Osteocyte (in vitro differentiated cells): ENCODE results near the gene PCDHGA2. TPM values are rescaled to one million over a fixed set of nuclear protein-coding genes. Genes with fewer than 3 reads are reported as not detected.
"Not testable (repeated sequence)": the region's sequence is repeated elsewhere in the genome, so short reads cannot be mapped to it uniquely, and the experiment has no call there.

ENCODE experiments used
- DNase-seq: peaks from one replicate; pipeline ENCODE4 v3.0.0; 2021; ENCODE audit warnings: mixed read lengths; ENCODE audit not compliant: unreplicated experiment; ENCODE audit errors: extremely low spot score
- H3K27ac Mint-ChIP-seq: one replicate; pipeline ENCODE4 v1.8.0; 2021; ENCODE audit warnings: mild to moderate bottlenecking, mixed read lengths; ENCODE audit not compliant: unreplicated experiment
- H3K27me3 Mint-ChIP-seq: one replicate; pipeline ENCODE4 v1.8.0; 2021; ENCODE audit warnings: mixed read lengths; ENCODE audit not compliant: unreplicated experiment
- H3K36me3 Mint-ChIP-seq: one replicate; pipeline ENCODE4 v1.8.0; 2021; ENCODE audit warnings: mixed read lengths; ENCODE audit not compliant: unreplicated experiment
- H3K4me1 Mint-ChIP-seq: one replicate; pipeline ENCODE4 v1.8.0; 2021; ENCODE audit warnings: mixed read lengths; ENCODE audit not compliant: unreplicated experiment
- H3K4me3 Mint-ChIP-seq: one replicate; pipeline ENCODE4 v1.8.0; 2021; ENCODE audit warnings: mild to moderate bottlenecking, moderate library complexity, mixed read lengths; ENCODE audit not compliant: unreplicated experiment
- H3K9me3 Mint-ChIP-seq: one replicate; pipeline ENCODE4 v1.8.0; 2021; ENCODE audit warnings: mixed read lengths; ENCODE audit not compliant: unreplicated experiment
- total RNA-seq: library from RNA; stranded (reverse); gene quantifications from 2 replicates; pipeline ENCODE4 v1.2.1, GENCODE V29; 2021
- TF ChIP-seq, protein P1 (sequence below): fragments of 200-600 bp; sonication (generic); IDR thresholded peaks from 2 replicates; pipeline ENCODE4 v1.5.0; 2021; ENCODE audit warnings: antibody characterized with exemption, mild to moderate bottlenecking, moderate library complexity

PCDHGA2 gene
- total RNA-seq, 1 donor from 2014 or later = not detected

DNA sequence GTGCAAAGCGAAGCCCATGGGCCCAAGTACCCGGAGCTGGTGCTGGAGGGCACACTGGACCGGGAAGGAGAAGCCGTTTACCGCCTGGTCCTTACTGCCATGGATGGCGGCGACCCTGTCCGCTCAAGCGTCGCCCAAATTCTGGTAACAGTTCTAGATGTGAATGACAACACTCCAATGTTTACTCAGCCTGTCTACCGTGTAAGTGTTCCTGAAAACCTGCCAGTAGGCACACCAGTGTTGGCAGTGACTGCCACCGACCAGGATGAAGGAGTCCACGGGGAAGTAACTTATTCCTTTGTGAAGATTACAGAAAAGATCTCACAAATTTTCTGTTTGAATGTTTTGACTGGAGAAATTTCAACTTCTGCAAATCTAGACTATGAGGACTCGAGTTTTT is 36.1 kb downstream of the PCDHGA2 start:
- H3K4me3 Mint-ChIP-seq = no peak overlapping the region

DNA sequence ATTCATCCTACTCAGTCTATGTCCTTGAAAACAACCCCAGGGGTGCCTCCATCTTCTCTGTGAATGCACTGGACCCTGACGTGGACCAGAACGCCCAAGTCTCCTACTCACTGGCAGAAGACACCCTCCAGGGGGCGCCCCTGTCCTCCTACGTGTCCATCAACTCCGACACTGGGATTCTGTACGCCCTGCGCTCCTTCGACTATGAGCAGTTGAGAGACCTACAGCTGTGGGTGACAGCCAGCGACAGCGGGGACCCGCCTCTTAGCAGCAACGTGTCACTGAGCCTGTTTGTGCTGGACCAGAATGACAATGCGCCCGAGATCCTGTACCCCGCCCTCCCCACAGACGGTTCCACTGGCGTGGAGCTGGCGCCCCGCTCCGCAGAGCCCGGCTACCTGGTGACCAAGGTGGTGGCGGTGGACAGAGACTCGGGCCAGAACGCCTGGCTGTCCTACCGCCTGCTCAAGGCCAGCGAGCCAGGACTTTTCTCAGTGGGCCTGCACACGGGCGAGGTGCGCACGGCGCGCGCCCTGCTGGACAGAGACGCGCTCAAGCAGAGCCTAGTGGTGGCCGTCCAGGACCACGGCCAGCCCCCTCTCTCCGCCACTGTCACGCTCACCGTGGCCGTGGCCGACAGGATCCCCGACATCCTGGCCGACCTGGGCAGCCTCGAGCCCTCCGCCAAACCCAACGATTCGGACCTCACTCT is 37.0 kb downstream of the PCDHGA2 start:
- not testable (repeated sequence) for DNase-seq, H3K4me1 Mint-ChIP-seq, H3K27ac Mint-ChIP-seq, H3K4me3 Mint-ChIP-seq, H3K27me3 Mint-ChIP-seq, H3K36me3 Mint-ChIP-seq
- H3K9me3 Mint-ChIP-seq = peaks cover 35% of the 10 kb centered on the region

More for the DNA sequence above, 36.1 kb downstream of the PCDHGA2 start:
- TF ChIP-seq, protein P1, sequence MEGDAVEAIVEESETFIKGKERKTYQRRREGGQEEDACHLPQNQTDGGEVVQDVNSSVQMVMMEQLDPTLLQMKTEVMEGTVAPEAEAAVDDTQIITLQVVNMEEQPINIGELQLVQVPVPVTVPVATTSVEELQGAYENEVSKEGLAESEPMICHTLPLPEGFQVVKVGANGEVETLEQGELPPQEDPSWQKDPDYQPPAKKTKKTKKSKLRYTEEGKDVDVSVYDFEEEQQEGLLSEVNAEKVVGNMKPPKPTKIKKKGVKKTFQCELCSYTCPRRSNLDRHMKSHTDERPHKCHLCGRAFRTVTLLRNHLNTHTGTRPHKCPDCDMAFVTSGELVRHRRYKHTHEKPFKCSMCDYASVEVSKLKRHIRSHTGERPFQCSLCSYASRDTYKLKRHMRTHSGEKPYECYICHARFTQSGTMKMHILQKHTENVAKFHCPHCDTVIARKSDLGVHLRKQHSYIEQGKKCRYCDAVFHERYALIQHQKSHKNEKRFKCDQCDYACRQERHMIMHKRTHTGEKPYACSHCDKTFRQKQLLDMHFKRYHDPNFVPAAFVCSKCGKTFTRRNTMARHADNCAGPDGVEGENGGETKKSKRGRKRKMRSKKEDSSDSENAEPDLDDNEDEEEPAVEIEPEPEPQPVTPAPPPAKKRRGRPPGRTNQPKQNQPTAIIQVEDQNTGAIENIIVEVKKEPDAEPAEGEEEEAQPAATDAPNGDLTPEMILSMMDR = no peak
- Mint-ChIP-seq H3K27ac (no peak overlapping the region), H3K4me1 (no peaks in the 10 kb centered on the region), H3K27me3 (no peaks in the 10 kb centered on the region), H3K9me3 (peaks cover 29% of the 10 kb centered on the region), H3K36me3 (no peaks in the 10 kb centered on the region)
- peak; percentile 80 for DNase-seq

DNA sequence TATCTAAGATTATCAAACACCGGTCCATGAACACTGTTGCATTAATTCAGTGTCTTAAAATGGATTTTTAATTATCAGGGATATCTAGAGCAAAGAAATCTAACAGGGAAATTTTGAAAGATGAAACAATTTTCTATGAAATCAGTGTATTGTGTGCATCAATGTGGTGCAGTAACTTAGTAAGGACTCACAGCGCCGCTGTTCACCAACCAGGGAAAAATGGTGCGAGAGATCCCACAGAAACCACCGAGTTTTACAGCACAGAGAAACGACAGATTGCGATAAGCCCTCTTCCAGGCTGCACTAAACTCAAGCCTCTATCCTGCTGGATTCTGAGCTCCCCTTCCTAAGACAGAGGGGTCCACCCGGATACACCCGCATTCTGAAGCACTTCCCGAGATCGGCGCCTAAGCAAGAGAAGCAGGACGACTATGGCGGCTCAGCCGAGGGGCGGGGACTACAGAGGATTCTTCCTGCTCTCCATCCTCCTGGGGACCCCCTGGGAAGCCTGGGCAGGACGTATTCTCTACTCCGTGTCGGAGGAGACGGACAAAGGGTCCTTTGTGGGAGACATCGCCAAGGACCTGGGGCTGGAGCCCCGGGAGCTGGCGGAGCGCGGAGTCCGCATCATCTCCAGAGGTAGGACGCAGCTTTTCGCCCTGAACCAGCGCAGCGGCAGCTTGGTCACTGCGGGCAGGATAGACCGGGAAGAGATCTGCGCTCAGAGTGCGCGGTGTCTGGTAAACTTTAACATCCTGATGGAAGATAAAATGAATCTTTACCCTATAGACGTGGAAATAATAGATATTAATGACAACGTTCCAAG is 44.1 kb downstream of the PCDHGA2 start, which contains the start of gene PCDHGA7:
PCDHGA7 (plus strand) TSS at position 274 of the 826 bp plus-strand sequence; CDS start at position 432, 158 bp downstream.
- Mint-ChIP-seq H3K9me3 (peaks cover 28% of the 10 kb centered on the region), H3K27ac (no peak within 1 kb of the TSS)

DNA sequence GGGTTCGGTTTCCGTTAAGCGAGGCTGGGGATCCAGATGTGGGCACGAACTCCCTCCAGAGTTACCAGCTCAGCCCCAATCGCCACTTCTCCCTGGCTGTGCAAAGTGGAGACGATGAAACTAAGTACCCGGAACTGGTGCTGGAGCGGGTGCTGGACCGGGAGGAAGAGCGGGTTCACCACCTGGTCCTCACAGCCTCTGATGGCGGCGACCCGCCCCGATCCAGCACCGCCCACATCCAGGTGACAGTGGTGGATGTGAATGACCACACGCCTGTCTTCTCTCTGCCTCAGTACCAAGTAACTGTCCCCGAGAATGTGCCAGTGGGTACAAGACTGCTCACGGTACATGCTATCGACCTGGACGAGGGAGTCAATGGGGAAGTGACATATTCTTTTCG is 44.8 kb downstream of the PCDHGA2 start:
- TF ChIP-seq, protein P1 = no peak
- Mint-ChIP-seq H3K4me1 (no peaks in the 10 kb centered on the region), H3K36me3 (peaks cover under 1% of the 10 kb centered on the region), H3K4me3 (no peak overlapping the region), H3K27me3 (no peaks in the 10 kb centered on the region), H3K9me3 (peaks cover 30% of the 10 kb centered on the region), H3K27ac (no peak overlapping the region)
- DNase-seq = no peak

More for the DNA sequence above, 44.1 kb downstream of the PCDHGA2 start, which contains the start of gene PCDHGA7:
- Mint-ChIP-seq H3K4me3 (no peak within 1 kb of the TSS), H3K27me3 (no peaks in the 10 kb centered on the region), H3K36me3 (no peaks in the 10 kb centered on the region), H3K4me1 (no peaks in the 10 kb centered on the region)
- DNase-seq = no peak
- TF ChIP-seq, protein P1 = no peak

DNA sequence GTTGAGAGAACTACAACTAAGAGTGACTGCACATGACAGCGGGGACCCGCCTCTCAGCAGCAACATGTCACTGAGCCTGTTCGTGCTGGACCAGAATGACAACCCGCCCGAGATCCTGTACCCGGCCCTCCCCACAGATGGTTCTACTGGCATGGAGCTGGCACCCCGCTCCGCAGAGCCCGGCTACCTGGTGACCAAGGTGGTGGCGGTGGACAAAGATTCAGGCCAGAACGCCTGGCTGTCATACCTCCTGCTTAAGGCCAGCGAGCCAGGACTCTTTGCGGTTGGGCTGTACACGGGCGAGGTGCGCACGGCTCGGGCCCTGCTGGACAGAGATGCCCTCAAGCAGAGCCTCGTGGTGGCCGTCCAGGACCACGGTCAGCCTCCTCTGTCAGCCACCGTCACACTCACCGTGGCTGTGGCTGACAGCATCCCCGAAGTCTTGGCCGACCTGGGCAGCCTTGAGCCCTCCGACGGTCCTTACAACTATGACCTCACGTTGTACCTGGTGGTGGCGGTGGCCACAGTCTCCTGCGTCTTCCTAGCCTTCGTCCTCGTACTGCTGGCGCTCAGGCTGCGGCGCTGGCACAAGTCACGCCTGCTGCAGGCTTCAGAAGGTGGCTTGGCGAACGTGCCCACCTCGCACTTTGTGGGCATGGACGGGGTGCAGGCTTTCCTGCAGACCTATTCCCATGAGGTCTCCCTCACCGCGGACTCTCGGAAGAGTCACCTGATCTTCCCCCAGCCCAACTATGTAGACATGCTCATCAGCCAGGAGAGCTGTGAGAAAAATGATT is 46.1 kb downstream of the PCDHGA2 start:
- H3K27ac Mint-ChIP-seq = no peak overlapping the region
- peaks cover 25% of the 10 kb centered on the region for H3K9me3 Mint-ChIP-seq
- H3K27me3 Mint-ChIP-seq = no peaks in the 10 kb centered on the region
- TF ChIP-seq, protein P1 = no peak
- no peaks in the 10 kb centered on the region for H3K4me1 Mint-ChIP-seq
- DNase-seq = no peak
- no peak overlapping the region for H3K4me3 Mint-ChIP-seq
- H3K36me3 Mint-ChIP-seq = peaks cover 3% of the 10 kb centered on the region
